ENCODE results near the gene CDCP1.

- TF ChIP-seq, protein P1, sequence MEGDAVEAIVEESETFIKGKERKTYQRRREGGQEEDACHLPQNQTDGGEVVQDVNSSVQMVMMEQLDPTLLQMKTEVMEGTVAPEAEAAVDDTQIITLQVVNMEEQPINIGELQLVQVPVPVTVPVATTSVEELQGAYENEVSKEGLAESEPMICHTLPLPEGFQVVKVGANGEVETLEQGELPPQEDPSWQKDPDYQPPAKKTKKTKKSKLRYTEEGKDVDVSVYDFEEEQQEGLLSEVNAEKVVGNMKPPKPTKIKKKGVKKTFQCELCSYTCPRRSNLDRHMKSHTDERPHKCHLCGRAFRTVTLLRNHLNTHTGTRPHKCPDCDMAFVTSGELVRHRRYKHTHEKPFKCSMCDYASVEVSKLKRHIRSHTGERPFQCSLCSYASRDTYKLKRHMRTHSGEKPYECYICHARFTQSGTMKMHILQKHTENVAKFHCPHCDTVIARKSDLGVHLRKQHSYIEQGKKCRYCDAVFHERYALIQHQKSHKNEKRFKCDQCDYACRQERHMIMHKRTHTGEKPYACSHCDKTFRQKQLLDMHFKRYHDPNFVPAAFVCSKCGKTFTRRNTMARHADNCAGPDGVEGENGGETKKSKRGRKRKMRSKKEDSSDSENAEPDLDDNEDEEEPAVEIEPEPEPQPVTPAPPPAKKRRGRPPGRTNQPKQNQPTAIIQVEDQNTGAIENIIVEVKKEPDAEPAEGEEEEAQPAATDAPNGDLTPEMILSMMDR (conservative IDR thresholded peaks at IDR 0.05) = no peak
- no peak for TF ChIP-seq EZH2 (IDR thresholded peaks at IDR 0.05; ENCODE audit: low read depth)
These were observed 5.9 kb downstream of the CDCP1 start for GRCh38 chr3:45140141-45140769.

All from PC-9 (cell line).